ENCODE measurements around the gene CD93.

CD93 gene

GRCh38 chr20:23035731-23036130 is 50.4 kb downstream of the CD93 start:
- DNase-seq (ENCODE audit: low read depth), result no peak

DNA sequence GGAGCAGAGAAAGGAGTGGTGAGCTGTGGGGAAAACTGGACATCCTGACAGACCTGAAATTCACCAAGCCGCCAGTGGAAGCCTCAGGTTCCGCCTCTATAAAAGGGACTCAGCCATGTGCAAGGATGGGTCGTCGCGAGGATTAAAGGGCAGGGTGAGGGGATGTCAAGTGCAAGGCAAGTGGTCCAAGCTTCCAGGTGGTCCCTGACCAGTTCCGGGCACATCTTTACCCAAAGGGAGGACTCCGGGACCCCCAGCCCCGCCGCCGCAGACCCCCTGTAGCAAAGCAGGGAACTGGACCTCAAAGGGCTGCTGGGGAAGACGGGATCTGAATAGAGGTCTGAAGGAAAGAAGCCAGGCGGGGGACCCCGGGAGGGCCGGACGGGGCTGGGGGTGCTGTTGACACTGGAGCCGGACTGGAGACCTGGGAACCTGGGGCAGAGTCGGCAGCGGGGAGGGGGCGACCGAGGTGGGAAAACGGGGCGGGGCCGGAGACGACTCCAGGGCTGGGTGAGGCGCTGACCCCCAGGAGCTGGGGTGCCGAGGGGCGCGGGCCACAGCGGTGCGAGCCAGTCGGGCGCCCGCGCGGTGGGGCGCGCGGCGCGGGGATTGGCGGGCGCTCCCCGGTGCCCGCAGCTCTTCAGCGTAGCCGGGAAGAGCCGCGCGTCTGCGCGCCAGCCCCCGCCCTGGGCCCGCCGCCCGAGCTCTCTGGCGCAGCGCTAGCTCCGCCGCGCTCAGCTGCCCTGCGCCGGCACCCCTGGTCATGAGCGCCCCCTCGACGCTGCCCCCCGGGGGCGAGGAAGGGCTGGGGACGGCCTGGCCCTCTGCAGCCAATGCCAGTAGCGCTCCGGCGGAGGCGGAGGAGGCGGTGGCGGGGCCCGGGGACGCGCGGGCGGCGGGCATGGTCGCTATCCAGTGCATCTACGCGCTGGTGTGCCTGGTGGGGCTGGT is 51.1 kb downstream of the CD93 start, which contains the start of gene SSTR4:
SSTR4 (plus strand) TSS at position 592 of the 951 bp plus-strand sequence; CDS start at position 764, 172 bp downstream.
- no peak for DNase-seq (ENCODE audit: low read depth)

GRCh38 chr20:23033918-23034317 is 52.2 kb downstream of the CD93 start:
- DNase-seq (ENCODE audit: low read depth), result no peak

- DNase-seq (ENCODE audit: low read depth), result no peak
These were observed 53.4 kb downstream of the CD93 start for GRCh38 chr20:23032750-23033078.

DNA sequence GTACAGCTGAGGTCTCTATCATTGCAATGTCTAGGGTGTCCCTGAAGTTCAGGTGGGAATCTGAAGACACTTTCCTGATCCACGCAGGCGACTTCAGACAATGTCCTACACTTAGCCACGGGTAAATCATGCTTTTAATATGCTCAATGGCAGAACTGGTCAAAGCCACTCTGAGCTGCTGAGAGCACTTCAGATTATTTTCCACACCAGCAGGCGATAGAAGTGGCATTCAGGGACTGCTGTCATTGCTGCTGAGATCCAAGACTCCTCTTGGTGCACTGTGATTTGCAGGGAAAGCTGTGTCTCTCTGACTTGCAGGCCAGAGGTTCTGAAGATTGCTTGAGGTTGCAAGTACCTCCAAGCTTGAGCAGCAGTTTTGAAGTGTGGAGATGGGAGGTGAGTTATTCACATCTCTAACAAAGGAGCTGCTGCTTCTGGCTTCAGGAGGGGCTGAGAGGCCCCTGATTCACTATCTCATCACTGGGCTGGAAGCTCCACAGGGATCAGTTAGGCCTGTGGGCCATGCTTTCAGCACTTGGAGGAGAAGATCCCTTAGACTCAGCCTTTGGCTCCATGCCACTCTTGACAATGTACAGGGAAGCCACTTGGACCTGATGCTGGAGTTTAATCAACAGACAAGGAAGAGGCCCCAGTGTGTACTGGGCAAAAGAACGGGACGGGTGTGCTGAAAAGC is 53.9 kb downstream of the CD93 start:
- no peak for DNase-seq (ENCODE audit: low read depth)

GRCh38 chr20:23031346-23031745 is 54.8 kb downstream of the CD93 start:
- DNase-seq (ENCODE audit: low read depth), result no peak

Data from stromal cell of bone marrow (primary cell).